ENCODE data around the gene AGAP1. TPM values are rescaled to one million over a fixed set of nuclear protein-coding genes. Genes with fewer than 3 reads are reported as not detected.

AGAP1 gene
- polyA plus RNA-seq, 1 donor from 2014 or later: 17.4 TPM

DNA sequence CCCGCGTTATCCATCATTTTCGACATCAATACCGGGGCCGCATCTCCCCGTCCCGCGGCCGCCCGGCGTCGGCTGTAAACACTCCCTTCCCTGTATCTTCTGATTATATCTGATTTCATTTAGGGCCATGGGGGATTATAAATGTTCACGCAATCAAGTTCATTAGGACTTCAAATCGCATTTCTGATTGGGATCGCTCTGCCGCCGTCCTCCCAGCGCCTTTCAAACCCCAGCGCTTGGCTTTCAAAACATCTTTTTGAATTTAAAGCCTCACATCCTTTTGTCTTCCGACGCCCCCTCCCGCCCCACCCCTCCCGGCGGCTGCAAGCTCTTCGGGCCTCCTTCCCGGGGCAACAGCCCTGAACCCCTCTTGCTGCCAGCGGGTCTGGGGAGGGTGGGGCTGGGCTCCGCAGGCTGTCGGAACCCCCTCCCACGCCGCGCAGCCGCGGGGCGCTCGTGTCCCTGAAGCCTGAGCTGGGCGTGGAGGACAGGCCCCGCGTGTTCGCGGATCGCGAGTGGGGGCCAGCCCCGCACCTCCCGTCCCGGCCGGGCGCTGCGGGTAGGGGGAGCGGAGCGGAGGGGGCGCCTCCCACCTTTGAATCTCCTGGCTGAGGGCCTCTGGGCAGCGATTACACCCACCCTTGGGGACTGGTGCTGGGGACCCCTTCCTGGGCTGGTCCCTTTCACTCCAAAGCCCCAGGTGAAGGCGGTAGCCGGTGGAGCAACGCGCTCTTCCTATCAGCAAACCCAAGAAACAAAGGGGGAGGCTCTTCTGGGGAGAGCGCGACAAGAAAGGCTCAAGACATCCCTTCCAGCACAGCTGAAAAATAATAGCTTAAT, 685.6 kb downstream of the AGAP1 start:
- Histone ChIP-seq H3K79me2 (replicated peaks; ENCODE audit: insufficient read depth, low read length) (no peaks in the 10 kb centered on the region), H3K27me3 (ENCODE audit: insufficient read depth, low read depth, low read length) (peaks cover 85% of the 10 kb centered on the region), H3K36me3 (ENCODE audit: insufficient read depth, low read length) (no peaks in the 10 kb centered on the region), H3K4me3 (ENCODE audit: low read length) (peak overlapping the region; percentile 20), H3K9me3 (ENCODE audit: low read length) (no peaks in the 10 kb centered on the region), H3K9me2 (ENCODE audit: insufficient read depth, low read length) (no peaks in the 10 kb centered on the region), H3K4me2 (ENCODE audit: low read length) (no peak overlapping the region), H3K27ac (ENCODE audit: low read length) (no peak overlapping the region), H3K9ac (ENCODE audit: low read length) (no peak overlapping the region), H4K20me1 (ENCODE audit: insufficient read depth) (no peaks in the 10 kb centered on the region), H3F3A (ENCODE audit: insufficient read depth, low read length, poor library complexity, severe bottlenecking) (no peaks in the 10 kb centered on the region), H2AFZ (ENCODE audit: low read depth, low read length) (no peak overlapping the region)
- no peak for TF ChIP-seq EP300 (conservative IDR thresholded peaks at IDR 0.05; ENCODE audit: poor library complexity, severe bottlenecking)
- TF ChIP-seq REST (IDR thresholded peaks at IDR 0.05; ENCODE audit: borderline replicate concordance): no peak
- TF ChIP-seq, protein P1, sequence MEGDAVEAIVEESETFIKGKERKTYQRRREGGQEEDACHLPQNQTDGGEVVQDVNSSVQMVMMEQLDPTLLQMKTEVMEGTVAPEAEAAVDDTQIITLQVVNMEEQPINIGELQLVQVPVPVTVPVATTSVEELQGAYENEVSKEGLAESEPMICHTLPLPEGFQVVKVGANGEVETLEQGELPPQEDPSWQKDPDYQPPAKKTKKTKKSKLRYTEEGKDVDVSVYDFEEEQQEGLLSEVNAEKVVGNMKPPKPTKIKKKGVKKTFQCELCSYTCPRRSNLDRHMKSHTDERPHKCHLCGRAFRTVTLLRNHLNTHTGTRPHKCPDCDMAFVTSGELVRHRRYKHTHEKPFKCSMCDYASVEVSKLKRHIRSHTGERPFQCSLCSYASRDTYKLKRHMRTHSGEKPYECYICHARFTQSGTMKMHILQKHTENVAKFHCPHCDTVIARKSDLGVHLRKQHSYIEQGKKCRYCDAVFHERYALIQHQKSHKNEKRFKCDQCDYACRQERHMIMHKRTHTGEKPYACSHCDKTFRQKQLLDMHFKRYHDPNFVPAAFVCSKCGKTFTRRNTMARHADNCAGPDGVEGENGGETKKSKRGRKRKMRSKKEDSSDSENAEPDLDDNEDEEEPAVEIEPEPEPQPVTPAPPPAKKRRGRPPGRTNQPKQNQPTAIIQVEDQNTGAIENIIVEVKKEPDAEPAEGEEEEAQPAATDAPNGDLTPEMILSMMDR (IDR thresholded peaks at IDR 0.05; ENCODE audit: poor library complexity, severe bottlenecking): no peak
- no peak for TF ChIP-seq RAD21 (conservative IDR thresholded peaks at IDR 0.05)
- no peak for TF ChIP-seq SMC3 (conservative IDR thresholded peaks at IDR 0.05; ENCODE audit: poor library complexity)
- TF ChIP-seq POLR2AphosphoS5 (IDR thresholded peaks at IDR 0.05): no peak
- TF ChIP-seq TAF1 (IDR thresholded peaks at IDR 0.05; ENCODE audit: low read depth): no peak
- TF ChIP-seq EZH2 (IDR thresholded peaks at IDR 0.05; ENCODE audit: borderline replicate concordance, insufficient read depth, low read length, poor library complexity, severe bottlenecking): no peak
- TF ChIP-seq MXI1 (conservative IDR thresholded peaks at IDR 0.05; ENCODE audit: poor library complexity, severe bottlenecking): no peak

GRCh38 chr2:236180076-236180816, 686.4 kb downstream of the AGAP1 start:
- no peaks in the 10 kb centered on the region for H3K36me3 ChIP-seq (ENCODE audit: insufficient read depth, low read length)

More at GRCh38 chr2:236180076-236180816, 686.4 kb downstream of the AGAP1 start:
- Histone ChIP-seq H3K9me3 (ENCODE audit: low read length) (peaks cover 7% of the 10 kb centered on the region), H3F3A (ENCODE audit: insufficient read depth, low read length, poor library complexity, severe bottlenecking) (no peaks in the 10 kb centered on the region), H3K4me2 (ENCODE audit: low read length) (no peak overlapping the region), H3K79me2 (replicated peaks; ENCODE audit: insufficient read depth, low read length) (no peaks in the 10 kb centered on the region), H3K27ac (ENCODE audit: low read length) (no peak overlapping the region), H3K9ac (ENCODE audit: low read length) (no peak overlapping the region), H3K27me3 (ENCODE audit: insufficient read depth, low read depth, low read length) (peaks cover 77% of the 10 kb centered on the region), H3K9me2 (ENCODE audit: insufficient read depth, low read length) (no peaks in the 10 kb centered on the region), H3K4me3 (ENCODE audit: low read length) (no peak overlapping the region), H2AFZ (ENCODE audit: low read depth, low read length) (no peak overlapping the region), H4K20me1 (ENCODE audit: insufficient read depth) (no peaks in the 10 kb centered on the region)
- TF ChIP-seq RAD21 (conservative IDR thresholded peaks at IDR 0.05): no peak
- TF ChIP-seq, protein P1 (IDR thresholded peaks at IDR 0.05; ENCODE audit: poor library complexity, severe bottlenecking): no peak
- TF ChIP-seq EP300 (conservative IDR thresholded peaks at IDR 0.05; ENCODE audit: poor library complexity, severe bottlenecking): no peak
- no peak for TF ChIP-seq TAF1 (IDR thresholded peaks at IDR 0.05; ENCODE audit: low read depth)
- TF ChIP-seq REST (IDR thresholded peaks at IDR 0.05; ENCODE audit: borderline replicate concordance): no peak
- TF ChIP-seq SMC3 (conservative IDR thresholded peaks at IDR 0.05; ENCODE audit: poor library complexity): no peak
- TF ChIP-seq POLR2AphosphoS5 (IDR thresholded peaks at IDR 0.05): no peak
- no peak for TF ChIP-seq MXI1 (conservative IDR thresholded peaks at IDR 0.05; ENCODE audit: poor library complexity, severe bottlenecking)
- TF ChIP-seq EZH2 (IDR thresholded peaks at IDR 0.05; ENCODE audit: borderline replicate concordance, insufficient read depth, low read length, poor library complexity, severe bottlenecking): no peak

Data from neural cell (in vitro differentiated cells).